HG02678 (cell line): ENCODE measurements around the gene SRL.
"Not testable (repeated sequence)": the region's sequence is repeated elsewhere in the genome, so short reads cannot be mapped to it uniquely, and the experiment has no call there.

Experiments
- ATAC-seq: cut with Tn5 transposase; IDR thresholded peaks from one replicate; pipeline ENCODE4 v1.9.1; 2021; ENCODE audit warnings: mild to moderate bottlenecking, moderate library complexity; ENCODE audit not compliant: unreplicated experiment

Gene SRL

GRCh38 chr16:4172070-4172469, 69.8 kb downstream of the SRL start:
- no peak for ATAC-seq

DNA sequence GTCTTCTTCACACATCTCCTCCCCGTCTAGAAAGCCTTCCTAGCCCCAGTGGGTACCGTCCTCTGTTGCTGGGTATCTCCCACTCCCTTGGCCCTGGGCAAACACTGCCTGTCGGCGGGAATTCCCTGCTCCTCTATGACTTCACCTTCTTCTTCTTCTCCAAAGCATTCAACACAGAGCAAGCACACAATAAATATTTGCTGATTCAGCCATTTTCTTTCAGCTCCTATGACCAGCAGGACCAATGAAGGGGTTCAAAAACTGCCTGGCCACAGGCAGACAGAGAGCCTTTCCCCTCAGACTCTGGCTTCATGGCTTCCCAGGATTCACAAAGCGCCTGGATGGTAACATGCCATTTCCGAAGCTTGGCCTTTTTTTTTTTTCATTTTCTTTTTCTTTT, 72.5 kb downstream of the SRL start:
- no peak for ATAC-seq

- no peak for ATAC-seq
Observed at GRCh38 chr16:4166821-4167220, 75.1 kb downstream of the SRL start.

- ATAC-seq = no peak
Observed at GRCh38 chr16:4160658-4161430, 81.0 kb downstream of the SRL start.

DNA sequence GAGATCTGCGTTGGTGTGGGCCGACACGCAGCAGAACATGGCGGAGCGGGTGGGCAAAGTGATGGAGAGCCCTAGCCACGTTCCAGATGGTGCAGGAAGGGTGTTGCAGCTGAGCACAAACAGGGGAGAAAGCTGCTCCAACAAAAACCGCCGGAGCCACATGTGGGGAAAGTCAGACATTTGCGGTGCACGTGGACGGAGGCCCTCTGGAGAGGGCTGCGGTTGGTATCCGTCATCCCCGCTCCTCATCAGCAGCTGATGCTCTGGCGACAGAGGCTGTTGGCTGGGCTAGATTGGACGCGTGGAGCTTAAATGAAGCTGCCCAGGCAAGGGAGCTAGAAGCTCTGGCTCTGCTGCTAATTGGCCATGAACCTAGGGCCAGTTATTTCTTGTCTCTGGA, 82.2 kb downstream of the SRL start:
- no peak for ATAC-seq

- no peak for ATAC-seq
Observed at GRCh38 chr16:4158143-4159093, 83.5 kb downstream of the SRL start.

GRCh38 chr16:4157376-4157825, 84.5 kb downstream of the SRL start:
- no peak for ATAC-seq

DNA sequence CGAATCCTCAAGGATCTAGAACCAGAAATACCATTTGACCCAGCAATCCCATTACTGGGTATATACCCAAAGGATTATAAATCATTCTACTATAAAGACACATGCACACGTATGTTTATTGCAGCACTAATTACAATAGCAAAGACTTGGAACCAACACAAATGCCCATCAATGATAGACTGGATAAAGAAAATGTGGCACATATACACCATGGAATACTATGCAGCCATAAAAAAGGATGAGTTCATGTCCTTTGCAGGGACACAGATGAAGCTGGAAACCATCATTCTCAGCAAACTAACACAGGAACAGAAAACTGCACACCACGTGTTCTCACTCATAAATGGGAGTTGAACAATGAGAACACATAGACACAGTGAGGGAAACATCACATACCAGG, 85.4 kb downstream of the SRL start:
- ATAC-seq = not testable (repeated sequence)

DNA sequence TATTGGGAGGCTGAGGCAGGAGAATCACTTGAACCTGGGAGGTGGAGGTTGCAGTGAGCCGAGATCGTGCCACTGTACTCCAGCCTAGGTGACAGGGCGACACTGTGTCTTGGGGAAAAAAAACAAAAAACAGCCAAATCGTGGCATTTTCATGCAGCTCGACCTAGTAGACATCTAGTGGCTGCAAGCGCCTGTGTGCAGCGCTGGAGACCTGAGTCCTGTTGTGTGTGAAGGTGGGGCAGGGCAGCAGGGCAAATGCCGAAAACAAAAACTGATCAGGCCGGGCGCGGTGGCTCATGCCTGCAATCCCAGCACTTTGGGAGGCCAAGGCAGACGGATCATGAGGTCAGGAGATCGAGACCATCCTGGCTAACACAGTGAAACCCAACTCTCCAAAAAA, 88.5 kb downstream of the SRL start:
- ATAC-seq = not testable (repeated sequence)

DNA sequence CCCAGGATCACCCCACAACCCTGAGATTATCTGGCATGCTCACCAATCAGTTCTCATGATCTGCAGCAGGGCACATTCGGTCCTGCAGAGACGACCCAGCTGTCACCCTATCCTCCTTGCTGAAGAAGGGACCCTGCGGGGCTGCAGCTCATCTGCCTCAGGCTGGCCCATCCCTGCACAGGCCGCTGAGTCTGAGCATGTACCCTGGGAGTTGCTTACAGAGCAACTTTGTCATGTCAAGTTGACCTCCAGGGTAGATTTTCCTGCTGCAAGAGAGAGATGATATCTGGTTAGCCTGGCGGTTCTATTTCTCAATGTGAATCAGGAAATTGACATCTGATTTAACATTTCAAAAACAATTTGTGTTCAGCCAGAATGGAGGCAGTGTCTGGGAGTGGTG, 89.6 kb downstream of the SRL start:
- no peak for ATAC-seq

GRCh38 chr16:4147236-4147635, 94.6 kb downstream of the SRL start:
- ATAC-seq = no peak

DNA sequence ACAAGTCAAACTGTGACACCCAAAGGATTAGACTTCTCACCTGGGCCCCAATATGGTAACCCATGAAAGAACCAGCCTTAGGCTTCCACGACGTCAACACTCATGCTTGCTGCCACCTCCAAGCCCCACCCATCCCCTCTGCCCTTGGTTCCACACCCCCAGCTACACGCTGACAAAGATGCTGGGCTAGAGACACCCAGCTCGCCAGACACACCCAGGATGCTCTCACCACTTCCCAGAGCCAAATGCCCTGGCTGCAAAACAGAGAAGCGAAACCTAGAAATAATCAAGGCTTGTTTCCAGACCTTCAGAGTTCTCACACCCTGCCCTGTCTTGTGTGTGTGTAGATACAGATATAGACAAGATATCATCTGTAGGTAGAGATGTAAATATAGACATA, 99.6 kb downstream of the SRL start:
- no peak for ATAC-seq

- ATAC-seq = no peak
Observed at GRCh38 chr16:4141604-4142003, 100.3 kb downstream of the SRL start.

DNA sequence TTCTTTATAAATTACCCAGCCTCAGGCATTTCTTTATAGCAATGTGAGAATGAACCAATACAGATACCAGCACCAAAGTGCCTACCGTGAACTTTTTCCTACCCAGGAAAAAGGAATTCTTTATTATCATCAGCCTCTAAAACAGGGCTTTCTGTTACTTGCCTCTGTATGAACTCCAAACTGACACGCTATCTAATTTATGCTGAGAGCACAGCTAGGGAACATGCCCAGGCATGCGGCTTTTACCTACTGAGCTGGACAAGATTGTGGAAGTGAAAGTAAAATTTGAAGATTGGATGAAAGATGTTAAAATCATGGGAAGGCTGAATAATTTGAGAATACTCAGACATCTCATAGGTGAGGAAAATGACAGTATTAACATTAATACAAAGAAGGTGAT, 101.2 kb downstream of the SRL start:
- no peak for ATAC-seq

DNA sequence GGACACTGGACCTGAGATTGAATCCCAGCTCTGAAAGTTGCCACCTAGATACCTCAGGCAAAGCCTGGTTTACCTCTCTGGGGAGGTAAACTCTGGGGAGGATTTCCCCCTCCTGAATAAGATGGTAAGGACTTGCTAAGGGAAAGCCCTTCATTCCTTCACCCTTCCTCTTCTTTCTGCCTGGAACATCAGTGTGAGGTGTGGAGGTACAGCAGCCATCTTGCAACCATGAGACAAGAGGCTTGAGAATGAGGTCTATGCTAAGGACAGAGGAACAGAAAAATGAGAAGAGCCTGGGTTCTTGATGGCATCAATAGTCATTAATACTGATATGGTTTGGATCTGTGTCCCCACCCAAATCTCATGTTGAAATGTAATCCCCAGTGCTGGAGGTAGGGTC, 101.9 kb downstream of the SRL start:
- no peak for ATAC-seq
